GM19351 (cell line): Measurements from ENCODE around the gene CLSTN1.
"Not testable (repeated sequence)": the region's sequence is repeated elsewhere in the genome, so short reads cannot be mapped to it uniquely, and the experiment has no call there.

Source experiments
- ATAC-seq: cut with Tn5 transposase; IDR thresholded peaks from one replicate; pipeline ENCODE4 v1.9.1; 2021; ENCODE audit warnings: mild to moderate bottlenecking, moderate library complexity; ENCODE audit not compliant: unreplicated experiment

CLSTN1 gene

DNA sequence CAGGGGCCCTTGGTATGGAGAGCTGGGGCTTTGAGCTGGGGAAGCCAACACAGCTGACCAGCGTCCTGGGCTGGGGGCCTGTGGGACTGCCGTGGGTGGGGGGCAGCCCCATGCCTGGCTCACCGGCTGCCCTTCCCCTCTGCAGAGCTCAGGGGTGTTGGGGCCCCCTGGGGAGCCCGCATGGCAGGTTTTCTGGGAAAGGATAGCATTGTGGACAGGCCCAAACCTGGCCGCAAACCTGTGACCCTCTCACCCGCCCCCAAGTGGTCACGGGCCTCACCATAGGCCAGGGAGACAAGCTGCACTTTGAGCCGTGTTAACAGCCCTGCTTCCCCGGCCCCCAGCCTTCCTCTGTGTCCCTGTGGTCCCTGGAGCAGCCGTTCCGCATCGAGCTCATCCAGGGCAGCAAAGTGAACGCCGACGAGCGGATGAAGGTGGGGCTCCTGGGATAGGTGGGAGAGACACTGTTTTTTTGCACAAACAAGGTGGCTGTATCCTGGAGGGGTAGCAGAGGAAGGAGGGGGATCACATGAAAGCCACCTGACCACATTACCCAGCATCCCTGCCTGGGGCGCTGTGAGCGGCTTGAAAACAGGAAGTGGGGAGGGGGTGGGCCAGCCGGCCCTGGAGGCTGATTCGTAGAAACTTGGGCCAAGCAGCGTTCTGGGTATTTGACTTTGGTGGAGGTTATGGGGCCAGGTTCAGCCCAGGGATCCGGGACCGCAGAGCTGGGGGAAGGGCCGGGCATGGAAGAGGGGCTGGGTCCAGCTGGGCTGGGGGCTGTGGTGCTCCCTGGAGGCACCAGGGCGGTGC is 106.4 kb downstream of the CLSTN1 start:
- ATAC-seq = peak; percentile 58

GRCh38 chr1:9716404-9717192 is 107.2 kb downstream of the CLSTN1 start:
- no peak for ATAC-seq

- no peak for ATAC-seq
Observed at GRCh38 chr1:9715536-9716226, 108.1 kb downstream of the CLSTN1 start.

DNA sequence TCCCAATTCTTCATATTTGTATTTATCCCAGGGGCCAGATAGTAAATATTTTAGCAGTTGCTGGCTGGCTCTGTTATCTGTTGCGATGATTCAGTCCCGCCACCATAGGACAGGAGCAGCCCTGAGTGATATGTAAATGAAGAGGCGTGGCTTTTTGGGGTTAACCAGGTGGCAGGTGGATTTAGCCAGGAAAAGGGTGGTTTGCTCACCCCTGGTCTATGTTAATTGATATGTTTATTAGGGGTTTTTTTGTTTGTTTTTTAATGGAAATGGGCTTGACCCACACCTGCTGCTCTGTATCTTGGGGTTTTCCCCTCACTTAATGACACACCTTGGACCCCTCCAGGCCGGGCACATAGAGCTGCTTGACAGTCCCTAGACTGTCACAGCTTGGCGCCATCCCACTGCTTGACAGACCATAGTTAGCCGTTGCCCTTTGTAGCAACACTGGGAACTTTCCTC is 109.5 kb downstream of the CLSTN1 start:
- ATAC-seq = no peak

- not testable (repeated sequence) for ATAC-seq
Observed at GRCh38 chr1:9712767-9713166, 111.0 kb downstream of the CLSTN1 start.

GRCh38 chr1:9711466-9712020 is 112.2 kb downstream of the CLSTN1 start:
- ATAC-seq = no peak

DNA sequence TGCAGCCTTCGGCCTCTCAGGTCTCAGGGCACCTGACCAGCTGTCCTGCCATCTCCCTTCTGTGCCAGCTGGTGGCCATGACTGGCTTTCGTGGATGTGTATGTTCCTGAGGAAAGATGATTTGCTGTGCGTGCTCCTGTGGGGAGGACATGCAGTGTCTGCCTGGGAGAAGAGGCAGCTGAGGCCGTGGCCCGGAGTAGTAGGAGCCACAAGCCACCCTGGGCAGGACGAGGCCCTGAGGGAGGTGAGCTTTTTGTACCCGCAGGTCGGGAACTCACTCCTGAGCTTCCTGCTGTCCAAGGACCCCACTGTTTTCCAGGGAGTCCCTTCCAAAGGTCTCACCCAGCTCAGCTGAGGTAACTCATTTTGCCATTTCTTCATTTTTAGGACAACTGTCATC is 113.7 kb downstream of the CLSTN1 start:
- ATAC-seq = no peak

GRCh38 chr1:9706178-9706577 is 117.6 kb downstream of the CLSTN1 start:
- no peak for ATAC-seq

GRCh38 chr1:9705337-9706093 is 118.2 kb downstream of the CLSTN1 start:
- ATAC-seq = no peak

DNA sequence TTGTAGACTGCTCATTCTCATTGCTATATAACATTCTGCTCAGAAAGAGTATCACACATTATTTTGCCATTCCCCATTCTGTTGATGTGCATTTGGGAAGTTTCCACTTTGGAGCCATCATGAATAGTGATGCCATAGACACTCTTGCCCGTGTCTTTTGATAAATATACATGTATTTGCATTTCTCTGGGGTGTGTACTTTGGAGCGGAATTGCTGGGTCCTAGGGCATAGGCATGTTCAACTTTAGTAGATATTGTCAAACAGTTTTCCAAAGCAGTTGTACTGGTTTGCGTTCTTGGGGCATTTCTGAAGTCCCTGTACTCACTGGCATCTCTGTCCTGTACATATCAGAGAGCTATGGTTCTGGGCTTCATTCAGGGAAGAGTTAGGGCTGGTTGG is 120.1 kb downstream of the CLSTN1 start:
- no peak for ATAC-seq

DNA sequence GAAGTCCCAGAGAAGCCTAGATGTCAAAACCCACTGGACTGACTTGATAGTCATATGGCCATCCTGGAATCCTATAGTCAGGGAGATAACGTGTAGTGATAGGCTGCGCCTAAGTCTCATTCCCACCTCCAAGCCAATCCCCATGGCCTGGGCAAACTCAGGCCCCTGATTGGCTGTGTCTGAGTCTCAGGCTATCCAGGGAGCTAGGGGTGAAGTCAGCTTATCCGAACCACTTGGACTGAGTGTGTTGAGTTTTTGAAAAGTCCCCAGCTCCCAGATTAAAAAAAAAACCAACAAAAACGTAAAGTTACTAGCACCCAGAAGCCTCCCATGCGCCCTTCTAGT is 120.6 kb downstream of the CLSTN1 start:
- ATAC-seq = no peak

- ATAC-seq = no peak
Observed at GRCh38 chr1:9701665-9702064, 122.1 kb downstream of the CLSTN1 start.

- no peak for ATAC-seq
Observed at GRCh38 chr1:9700340-9700739, 123.4 kb downstream of the CLSTN1 start.

- no peak for ATAC-seq
Observed at GRCh38 chr1:9699361-9699760, 124.4 kb downstream of the CLSTN1 start.

- no peak for ATAC-seq
Observed at GRCh38 chr1:9696793-9697192, 127.0 kb downstream of the CLSTN1 start.

- no peak for ATAC-seq
Observed at GRCh38 chr1:9691691-9692090, 132.1 kb downstream of the CLSTN1 start.

DNA sequence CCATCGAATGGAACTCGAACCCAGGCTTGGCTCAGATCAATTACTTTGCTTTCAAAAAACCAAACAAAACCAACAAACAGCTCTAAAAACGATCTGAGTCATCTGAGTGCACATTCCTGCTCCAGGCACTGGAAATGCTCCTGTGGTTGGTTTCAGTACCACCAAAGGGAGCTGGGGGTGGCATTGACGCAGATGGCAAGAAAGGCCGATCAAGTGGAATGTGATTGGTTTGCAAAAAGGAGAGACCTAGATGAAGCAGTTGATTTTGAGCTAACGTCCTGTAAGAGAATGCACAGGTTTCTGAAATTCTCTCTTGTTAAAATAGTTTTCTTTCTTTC is 132.7 kb downstream of the CLSTN1 start:
- no peak for ATAC-seq

- ATAC-seq = no peak
Observed at GRCh38 chr1:9690440-9691107, 133.2 kb downstream of the CLSTN1 start.

GRCh38 chr1:9689971-9690381 is 133.8 kb downstream of the CLSTN1 start:
- no peak for ATAC-seq
